HG03558 (cell line): ENCODE results near the gene AP4S1.
A peak's percentile ranks its signal among the peaks of the same experiment; 100 is the strongest.
"Not testable (repeated sequence)": the region's sequence is repeated elsewhere in the genome, so short reads cannot be mapped to it uniquely, and the experiment has no call there.

Experiments used
- ATAC-seq: cut with Tn5 transposase; IDR thresholded peaks from one replicate; pipeline ENCODE4 v1.9.1; 2021; ENCODE audit warnings: moderate number of reproducible peaks; ENCODE audit not compliant: unreplicated experiment; ENCODE audit errors: extremely low read depth

Gene AP4S1

GRCh38 chr14:31004007-31004406 lies 21.4 kb upstream of the AP4S1 start:
- ATAC-seq, result not testable (repeated sequence)

- no peak for ATAC-seq
Measured at GRCh38 chr14:31006703-31007102, 18.7 kb upstream of the AP4S1 start.

- ATAC-seq, result no peak
Measured at GRCh38 chr14:31009836-31010574, 15.4 kb upstream of the AP4S1 start.

GRCh38 chr14:31010935-31011334 lies 14.5 kb upstream of the AP4S1 start:
- ATAC-seq, result no peak

GRCh38 chr14:31013841-31014240 lies 11.6 kb upstream of the AP4S1 start:
- ATAC-seq, result no peak

GRCh38 chr14:31018057-31018645 lies 7.3 kb upstream of the AP4S1 start:
- no peak for ATAC-seq

- no peak for ATAC-seq
Measured at GRCh38 chr14:31020834-31021575, 4.4 kb upstream of the AP4S1 start.

- ATAC-seq, result no peak
Measured at GRCh38 chr14:31021576-31021949, 3.9 kb upstream of the AP4S1 start.

GRCh38 chr14:31022386-31022785 lies 3.1 kb upstream of the AP4S1 start:
- ATAC-seq, result no peak

GRCh38 chr14:31024010-31024480 lies 1.4 kb upstream of the AP4S1 start:
- ATAC-seq, result no peak

GRCh38 chr14:31024577-31025366 lies 677 bp upstream of the AP4S1 start:
- ATAC-seq, result no peak

- ATAC-seq, result peak; percentile 1
Measured at GRCh38 chr14:31026077-31026449, 614 bp downstream of the AP4S1 start, which contains the start of gene STRN3. Gene STRN3, minus strand, starts transcription at chr14:31026379. Its CDS starts 194 bp downstream, at chr14:31026185.

GRCh38 chr14:31026450-31027235 lies 1.2 kb downstream of the AP4S1 start:
- peak; percentile 91 for ATAC-seq

- no peak for ATAC-seq
Measured at GRCh38 chr14:31027847-31028246, 2.4 kb downstream of the AP4S1 start.

GRCh38 chr14:31029016-31029970 lies 3.8 kb downstream of the AP4S1 start:
- no peak for ATAC-seq

- no peak for ATAC-seq
Measured at GRCh38 chr14:31030469-31030868, 5.0 kb downstream of the AP4S1 start.

- ATAC-seq, result no peak
Measured at GRCh38 chr14:31036552-31036951, 11.1 kb downstream of the AP4S1 start.

- ATAC-seq, result no peak
Measured at GRCh38 chr14:31037709-31038221, 12.3 kb downstream of the AP4S1 start.
